SK-N-SH treated with all-trans-retinoic acid at 6 μM for 48 hours (cell line): ENCODE data around the gene B3GALT5.

ENCODE experiments used
- TOX ChIP-seq: fragments of 250-450 bp; sonication (Bioruptor Pico); IDR thresholded peaks from 2 replicates; pipeline ENCODE4 v1.8.0; 2021; ENCODE audit warnings: mild to moderate bottlenecking, moderate library complexity, borderline replicate concordance
- ZFP30 ChIP-seq: fragments of 450-650 bp; formaldehyde crosslinking; IDR thresholded peaks from 2 replicates; pipeline ENCODE4 v1.5.0; 2022; ENCODE audit warnings: mild to moderate bottlenecking, moderate library complexity

GRCh38 chr21:39703578-39703977, 90.8 kb downstream of the B3GALT5 start:
- TF ChIP-seq TOX (CRISPR knock-in tag) (no peak), ZFP30 (CRISPR knock-in tag) (no peak)
